Ramos (cell line): ENCODE data around the gene NDNF.

Source experiments
- in situ Hi-C: fragments of 300-500 bp; cut with MboI; formaldehyde crosslinking; loops from one replicate; pipeline ENCODE4 v1.14.3; 2022; ENCODE audit warnings: low sequenced_read_pairs; ENCODE audit not compliant: unreplicated experiment

NDNF gene, protein sequence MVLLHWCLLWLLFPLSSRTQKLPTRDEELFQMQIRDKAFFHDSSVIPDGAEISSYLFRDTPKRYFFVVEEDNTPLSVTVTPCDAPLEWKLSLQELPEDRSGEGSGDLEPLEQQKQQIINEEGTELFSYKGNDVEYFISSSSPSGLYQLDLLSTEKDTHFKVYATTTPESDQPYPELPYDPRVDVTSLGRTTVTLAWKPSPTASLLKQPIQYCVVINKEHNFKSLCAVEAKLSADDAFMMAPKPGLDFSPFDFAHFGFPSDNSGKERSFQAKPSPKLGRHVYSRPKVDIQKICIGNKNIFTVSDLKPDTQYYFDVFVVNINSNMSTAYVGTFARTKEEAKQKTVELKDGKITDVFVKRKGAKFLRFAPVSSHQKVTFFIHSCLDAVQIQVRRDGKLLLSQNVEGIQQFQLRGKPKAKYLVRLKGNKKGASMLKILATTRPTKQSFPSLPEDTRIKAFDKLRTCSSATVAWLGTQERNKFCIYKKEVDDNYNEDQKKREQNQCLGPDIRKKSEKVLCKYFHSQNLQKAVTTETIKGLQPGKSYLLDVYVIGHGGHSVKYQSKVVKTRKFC

DNA sequence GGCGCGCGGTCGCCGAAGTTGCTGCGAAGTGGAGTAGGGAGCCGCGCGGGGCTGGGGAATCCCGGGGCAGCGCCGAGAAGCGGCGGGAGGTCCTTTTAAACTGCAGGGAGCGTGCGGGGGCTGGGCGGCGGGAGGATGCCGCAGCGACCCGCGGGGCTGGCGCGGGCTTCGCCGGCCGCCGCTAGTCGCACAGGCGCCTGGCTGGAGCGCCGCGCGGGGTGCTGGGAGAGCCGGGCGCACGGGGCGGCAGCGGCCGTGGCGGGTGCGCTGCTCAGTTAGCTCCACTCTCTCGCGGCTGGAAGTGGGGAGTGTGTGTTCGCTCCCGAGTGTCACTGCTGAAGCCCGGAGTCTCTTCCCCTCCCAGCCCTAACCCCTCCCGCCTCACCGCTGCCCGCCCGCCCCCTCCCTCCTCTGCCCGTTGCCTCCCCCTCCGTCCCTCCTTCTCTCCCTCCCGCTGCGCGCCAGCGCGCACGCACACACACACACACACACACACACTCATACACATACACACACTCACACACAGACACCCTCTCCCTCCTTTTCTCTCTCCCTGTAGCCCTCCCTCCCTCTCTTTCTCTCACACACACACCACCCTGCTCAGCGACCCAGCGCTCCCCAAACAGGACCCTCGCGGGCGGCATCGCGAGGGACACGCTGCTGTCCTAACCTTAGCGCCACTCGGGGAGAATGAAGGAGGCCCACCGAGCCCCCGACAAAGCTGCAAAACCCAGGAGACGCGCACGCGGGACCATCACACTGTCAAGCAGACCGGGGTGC, at the start of gene NDNF:
Gene NDNF, minus strand, starts transcription at position 312 of the 780 bp plus-strand sequence. CDS start 26,698 bp downstream, outside the sequence.
- in situ Hi-C loops = no loop called here

DNA sequence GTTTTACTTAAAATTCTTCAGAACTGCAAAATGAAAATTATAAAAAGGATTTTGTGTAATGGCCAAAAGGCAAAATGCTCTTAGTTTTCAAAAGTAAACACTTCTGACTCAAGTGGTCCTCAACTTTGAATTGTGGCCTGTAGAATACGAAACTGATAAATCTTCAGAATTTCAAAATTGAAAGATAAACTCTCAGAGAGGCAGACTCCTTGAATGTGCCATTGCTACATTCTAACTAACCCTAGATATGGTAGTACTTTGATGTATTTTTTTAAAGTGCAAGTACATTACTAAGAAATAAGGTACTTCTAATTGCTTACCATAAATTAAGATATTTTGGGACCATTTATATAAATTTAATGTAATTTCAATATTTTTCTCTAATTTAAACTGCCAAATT, 47.4 kb upstream of the NDNF start:
- in situ Hi-C loops = loop anchor here (25.0 kb wide), 2 partner anchors 407 to 957 kb away; no protein-coding TSS in a partner anchor

- in situ Hi-C loops = loop anchor here (25.0 kb wide), 2 partner anchors 406 to 956 kb away; no protein-coding TSS in a partner anchor
These were observed 46.0 kb upstream of the NDNF start for GRCh38 chr4:121118344-121118743.

- in situ Hi-C loops = loop anchor here (25.0 kb wide), 2 partner anchors 402 to 952 kb away; no protein-coding TSS in a partner anchor
These were observed 42.4 kb upstream of the NDNF start for GRCh38 chr4:121114756-121115155.

GRCh38 chr4:121112530-121112929, 40.2 kb upstream of the NDNF start:
- in situ Hi-C loops = loop anchor here (25.0 kb wide), 2 partner anchors 400 to 950 kb away; no protein-coding TSS in a partner anchor

GRCh38 chr4:121108557-121108956, 36.2 kb upstream of the NDNF start:
- in situ Hi-C loops = loop anchor here (25.0 kb wide), 2 partner anchors 396 to 946 kb away; no protein-coding TSS in a partner anchor

DNA sequence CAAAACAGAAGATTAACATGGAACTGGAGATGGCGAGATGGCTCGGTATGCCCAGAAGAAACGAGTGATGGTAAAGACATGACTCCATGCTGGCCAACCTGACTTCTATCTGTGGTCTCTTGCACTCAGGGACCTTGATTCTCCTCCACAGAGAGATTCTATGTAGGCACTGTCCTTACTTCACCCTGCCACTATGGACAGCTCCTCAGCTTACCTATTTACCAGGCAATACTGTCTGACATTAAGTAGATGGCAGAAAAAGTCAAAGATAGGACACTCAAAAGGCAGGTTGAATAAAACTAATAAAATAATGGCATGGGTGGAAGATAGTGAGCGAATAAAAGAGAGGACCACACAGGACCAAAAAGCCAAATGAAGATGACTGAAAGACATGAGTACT, 35.2 kb upstream of the NDNF start:
- in situ Hi-C loops = loop anchor here (25.0 kb wide), 2 partner anchors 395 to 945 kb away; no protein-coding TSS in a partner anchor

GRCh38 chr4:121100093-121100775, 27.9 kb upstream of the NDNF start:
- in situ Hi-C loops = loop anchor here (25.0 kb wide), 2 partner anchors 388 to 938 kb away; no protein-coding TSS in a partner anchor

GRCh38 chr4:121098266-121098665, 25.9 kb upstream of the NDNF start:
- in situ Hi-C loops = no loop called here

DNA sequence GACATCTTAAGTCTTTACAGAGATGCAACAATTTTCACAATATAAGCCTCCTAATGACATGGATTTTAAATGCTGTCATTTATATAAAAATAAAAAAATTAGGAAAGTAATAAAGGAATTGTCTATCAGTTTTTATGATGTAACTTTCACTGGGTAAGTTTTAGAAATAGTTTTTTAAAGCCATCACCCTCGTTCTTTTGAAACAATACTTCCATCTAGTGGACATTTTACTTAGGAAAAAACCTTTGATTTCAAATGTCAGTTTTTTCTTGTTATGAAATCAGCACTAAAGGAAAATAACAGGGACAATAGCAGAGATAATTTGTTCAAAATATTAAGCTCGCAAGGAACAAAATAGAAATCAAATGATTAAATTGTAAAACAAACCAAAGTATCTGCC, 24.3 kb upstream of the NDNF start:
- in situ Hi-C loops = no loop called here

GRCh38 chr4:121096191-121096590, 23.9 kb upstream of the NDNF start:
- in situ Hi-C loops = no loop called here

DNA sequence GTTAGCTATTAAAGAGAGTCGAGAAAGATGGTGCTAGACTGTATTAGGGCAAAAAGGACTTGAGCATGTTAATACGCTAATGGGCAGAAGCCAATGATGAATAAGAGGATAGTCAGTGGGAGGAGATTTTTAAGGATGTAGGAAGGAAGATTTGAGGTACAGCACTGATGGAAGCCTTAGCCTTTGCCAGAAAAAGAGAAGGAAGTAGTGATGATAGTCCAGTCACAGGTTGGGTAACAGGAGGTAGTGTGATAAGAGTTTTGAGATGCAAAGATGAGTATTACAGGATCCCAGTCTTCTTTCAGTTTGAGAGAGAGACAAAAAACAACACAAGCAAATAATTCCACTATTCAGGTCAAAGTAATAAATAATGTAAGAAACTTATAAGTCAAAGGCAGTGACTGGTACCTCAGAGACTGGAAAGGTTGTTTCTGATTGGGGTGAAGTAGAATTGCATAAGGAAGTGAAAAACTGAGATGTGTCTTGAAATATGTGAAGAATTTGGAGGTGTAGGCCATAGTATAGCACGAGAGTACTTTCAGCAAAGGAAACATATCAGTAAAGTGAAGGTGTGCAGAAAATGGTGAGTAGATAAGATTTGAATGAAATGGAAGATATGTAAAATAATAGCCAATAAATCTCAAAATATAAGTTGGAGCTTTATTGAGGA, 22.1 kb upstream of the NDNF start:
- in situ Hi-C loops = no loop called here

- in situ Hi-C loops = no loop called here
These were observed 20.9 kb upstream of the NDNF start for GRCh38 chr4:121093261-121093660.

GRCh38 chr4:121091941-121092340, 19.6 kb upstream of the NDNF start:
- in situ Hi-C loops = no loop called here

DNA sequence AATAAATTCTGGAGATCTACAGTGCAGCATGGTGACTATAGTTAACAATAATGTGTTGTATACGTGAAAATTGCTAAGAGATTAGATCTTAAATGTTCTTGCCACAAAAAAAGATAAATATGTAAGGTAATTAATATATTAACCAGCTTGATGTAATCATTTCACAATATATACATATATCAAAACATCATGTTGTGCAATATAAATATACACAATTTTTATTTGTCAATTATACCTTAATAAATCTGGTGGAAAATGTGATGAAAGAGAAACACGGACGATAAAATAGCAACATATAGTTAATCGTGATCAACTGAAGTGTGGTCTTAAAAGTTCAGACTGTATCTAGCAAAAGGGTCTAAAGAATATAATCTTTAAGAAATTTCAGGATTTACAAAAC, 16.5 kb upstream of the NDNF start:
- in situ Hi-C loops = no loop called here

GRCh38 chr4:121079376-121079775, 7.0 kb upstream of the NDNF start:
- in situ Hi-C loops = no loop called here

GRCh38 chr4:121077496-121077895, 5.2 kb upstream of the NDNF start:
- in situ Hi-C loops = no loop called here

- in situ Hi-C loops = no loop called here
These were observed 4.1 kb upstream of the NDNF start for GRCh38 chr4:121076416-121076815.

DNA sequence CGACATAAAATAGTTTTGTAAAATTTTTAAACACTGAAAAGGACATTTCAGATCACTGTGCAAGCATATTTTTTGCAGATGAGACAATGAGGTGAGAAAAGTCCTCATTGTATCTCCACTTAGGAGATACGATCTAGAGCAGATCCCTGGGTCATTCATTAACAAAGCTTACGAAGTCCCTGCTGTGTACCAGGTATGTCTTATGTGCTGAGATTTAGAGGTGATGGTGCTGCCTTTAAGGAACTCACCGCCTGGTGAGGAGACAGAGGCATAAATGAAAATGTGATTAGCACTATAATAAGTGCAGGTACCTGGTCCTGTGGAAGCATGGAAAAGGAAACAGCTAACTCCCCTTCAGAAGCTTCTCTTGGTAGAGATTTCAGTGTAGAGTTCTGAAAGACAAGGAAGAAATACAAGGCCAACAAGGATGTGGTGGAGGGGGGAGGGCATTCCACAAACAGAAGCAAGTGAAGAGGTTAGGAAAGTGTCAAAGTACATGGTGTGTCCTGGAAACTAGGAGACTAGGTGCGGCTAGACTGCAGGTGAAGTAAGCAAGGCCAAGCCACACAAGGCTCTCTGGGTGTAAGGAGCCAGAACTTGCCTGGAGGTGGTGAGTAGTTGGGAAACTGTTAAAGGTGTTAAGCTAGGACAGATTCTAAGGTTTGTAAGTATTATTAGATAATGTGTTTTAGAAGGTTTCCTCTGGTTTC, 1.5 kb upstream of the NDNF start:
- in situ Hi-C loops = no loop called here
